ENCODE measurements around the gene WDR83. TPM values are rescaled to one million over a fixed set of nuclear protein-coding genes. Genes with fewer than 3 reads are reported as not detected.
A peak's percentile ranks its signal among the peaks of the same experiment; 100 is the strongest.
"Not testable (repeated sequence)": the region's sequence is repeated elsewhere in the genome, so short reads cannot be mapped to it uniquely, and the experiment has no call there.

Gene WDR83
- total RNA-seq, 1 experiment from 2014 or later: 10.2 TPM

- DNase-seq (ENCODE audit: low read depth): no peak
Measured at GRCh38 chr19:12656899-12657571, 9.6 kb upstream of the WDR83 start.

- DNase-seq (ENCODE audit: low read depth): no peak
Measured at GRCh38 chr19:12657966-12658365, 8.6 kb upstream of the WDR83 start.

GRCh38 chr19:12660980-12661379, 5.6 kb upstream of the WDR83 start:
- DNase-seq (ENCODE audit: low read depth): no peak

- no peak for DNase-seq (ENCODE audit: low read depth)
Measured at GRCh38 chr19:12664406-12665280, 2.0 kb upstream of the WDR83 start.

- no peak for DNase-seq (ENCODE audit: low read depth)
Measured at GRCh38 chr19:12665281-12665573, 1.4 kb upstream of the WDR83 start.

- DNase-seq (ENCODE audit: low read depth): no peak
Measured at GRCh38 chr19:12665671-12666264, 839 bp upstream of the WDR83 start.

- no peak for DNase-seq (ENCODE audit: low read depth)
Measured at GRCh38 chr19:12667731-12668302, 1.2 kb downstream of the WDR83 start.

GRCh38 chr19:12668346-12668745, 1.7 kb downstream of the WDR83 start:
- DNase-seq (ENCODE audit: low read depth): no peak

- peak; percentile 54 for DNase-seq (ENCODE audit: low read depth)
Measured at GRCh38 chr19:12668932-12669269, 2.3 kb downstream of the WDR83 start.

GRCh38 chr19:12669270-12670158, 2.9 kb downstream of the WDR83 start:
- DNase-seq (ENCODE audit: low read depth): peak; percentile 82

GRCh38 chr19:12670159-12670928, 3.7 kb downstream of the WDR83 start:
- no peak for DNase-seq (ENCODE audit: low read depth)

- no peak for DNase-seq (ENCODE audit: low read depth)
Measured at GRCh38 chr19:12672744-12673143, 6.1 kb downstream of the WDR83 start.

GRCh38 chr19:12675399-12675798, 8.8 kb downstream of the WDR83 start:
- no peak for DNase-seq (ENCODE audit: low read depth)

GRCh38 chr19:12675940-12676339, 9.3 kb downstream of the WDR83 start:
- DNase-seq (ENCODE audit: low read depth): no peak

- peak; percentile 74 for DNase-seq (ENCODE audit: low read depth)
Measured at GRCh38 chr19:12676384-12676792, 9.8 kb downstream of the WDR83 start.

- DNase-seq (ENCODE audit: low read depth): no peak
Measured at GRCh38 chr19:12676928-12677327, 10.3 kb downstream of the WDR83 start.

GRCh38 chr19:12678039-12678438, 11.4 kb downstream of the WDR83 start:
- DNase-seq (ENCODE audit: low read depth): not testable (repeated sequence)

- no peak for DNase-seq (ENCODE audit: low read depth)
Measured at GRCh38 chr19:12680034-12680433, 13.4 kb downstream of the WDR83 start.

GRCh38 chr19:12681074-12681987, 14.7 kb downstream of the WDR83 start, which contains the start of gene DHPS:
Gene DHPS (minus strand): TSS chr19:12681880. CDS start chr19:12681766, 114 bp downstream.
- peak; percentile 98 for DNase-seq (ENCODE audit: low read depth)

- DNase-seq (ENCODE audit: low read depth): no peak
Measured at GRCh38 chr19:12685831-12686230, 19.2 kb downstream of the WDR83 start.

All from RPMI7951 (cell line).